Measurements from ENCODE around the gene PLPPR5. TPM values are rescaled to one million over a fixed set of nuclear protein-coding genes. Genes with fewer than 3 reads are reported as not detected.

PLPPR5 gene
- total RNA-seq: 0.18 TPM in 1 of 2 replicates, not detected in the other

GRCh38 chr1:99004861-99005442, at the start of gene PLPPR5:
TSS of gene PLPPR5 (minus strand) at chr1:99004861. CDS start at chr1:99004671, 190 bp downstream.

